ENCODE data around the gene ANKRD27.
"Not testable (repeated sequence)": the region's sequence is repeated elsewhere in the genome, so short reads cannot be mapped to it uniquely, and the experiment has no call there.

ANKRD27 gene

DNA sequence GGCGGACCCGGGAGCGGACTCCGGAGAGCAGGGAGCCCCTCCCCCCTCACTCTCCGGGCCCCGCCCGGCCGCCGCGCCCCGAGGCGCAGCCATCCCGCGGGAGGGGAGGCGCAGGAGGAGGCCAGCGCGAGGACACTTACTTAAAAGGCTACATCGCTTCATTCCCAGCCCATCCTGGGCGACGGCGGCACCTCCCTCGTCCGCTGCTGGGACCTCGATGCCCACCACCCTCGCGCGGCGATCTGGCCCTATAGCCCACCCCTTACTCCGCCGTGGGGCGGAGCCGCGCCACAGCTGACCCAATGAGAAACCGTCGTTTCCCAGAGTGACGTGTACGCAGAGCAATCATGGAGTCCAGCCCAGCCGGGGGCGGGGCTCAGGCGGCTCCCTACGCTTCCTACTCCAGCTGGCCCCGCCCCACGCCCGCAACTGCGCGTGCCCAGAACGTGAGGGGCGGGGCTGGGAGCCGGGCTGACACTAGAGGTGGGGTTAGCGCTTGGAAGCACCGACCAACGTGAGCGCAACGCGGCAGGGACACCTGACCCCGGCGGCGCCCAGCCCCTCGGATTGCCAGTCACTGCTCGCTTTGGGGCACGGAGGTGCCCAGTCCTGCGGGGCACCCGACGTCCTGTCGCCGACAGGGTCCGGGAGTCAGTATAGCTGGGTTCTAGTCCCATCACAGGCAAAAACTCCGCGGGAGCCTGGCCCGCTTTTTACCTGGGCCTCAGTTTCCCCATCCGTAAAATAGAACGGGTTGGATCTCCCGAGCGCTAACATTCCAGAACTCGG lies at the start of gene ANKRD27:
Gene ANKRD27, minus strand, starts transcription at position 250 of the 789 bp plus-strand sequence. CDS start 16,165 bp downstream, outside the sequence.
- DNase-seq (ENCODE audit: low spot score) = peak; percentile 99

DNA sequence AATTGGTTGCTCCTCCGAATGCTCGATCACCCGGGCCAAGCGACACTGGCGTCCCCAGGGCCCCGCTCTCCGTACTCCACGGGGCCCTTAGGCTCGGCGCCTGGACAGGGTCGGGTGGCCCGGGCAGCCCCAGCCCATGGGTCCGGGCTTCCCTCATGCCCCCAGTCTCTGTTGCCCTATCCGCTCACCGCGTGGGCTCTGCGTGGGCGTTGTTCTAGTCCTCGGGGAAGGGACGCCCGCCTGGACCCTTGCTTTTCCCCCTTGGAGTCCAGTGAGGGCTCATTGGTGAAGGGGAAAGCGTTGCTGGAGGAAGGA lies 45.9 kb upstream of the ANKRD27 start:
- DNase-seq (ENCODE audit: low spot score) = no peak

DNA sequence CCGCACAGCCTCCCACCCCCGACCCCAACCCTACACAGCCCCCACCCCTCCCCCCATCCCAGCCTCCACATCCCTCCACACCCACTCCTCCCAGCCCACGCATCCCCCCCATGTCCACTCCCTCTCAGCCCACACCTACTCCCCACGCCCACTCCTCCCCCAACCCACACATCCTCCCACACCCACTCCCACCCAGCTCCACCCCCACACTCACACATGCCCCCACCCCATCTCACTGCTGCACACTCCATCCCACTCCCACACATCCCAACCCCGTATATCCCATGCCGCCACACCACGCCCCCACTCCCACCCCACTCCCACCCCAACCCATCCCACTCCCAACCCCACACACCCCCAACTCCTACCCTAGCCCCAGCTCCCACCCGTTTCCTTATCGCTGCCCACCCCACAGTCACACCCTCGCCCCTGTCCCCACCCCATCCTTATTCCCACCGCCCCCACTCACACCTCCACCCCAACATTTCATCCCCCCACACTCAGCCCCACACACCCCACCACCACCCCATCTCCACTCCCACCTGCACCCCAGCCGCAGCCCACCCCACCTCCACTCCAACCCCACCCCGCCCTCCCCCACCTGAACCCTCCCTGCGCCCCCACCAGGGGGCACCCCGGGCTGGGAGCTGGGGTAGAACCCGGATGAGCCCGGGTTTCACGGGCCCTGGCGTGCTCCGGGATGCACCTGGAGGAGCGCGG lies 45.4 kb upstream of the ANKRD27 start:
- no peak for DNase-seq (ENCODE audit: low spot score)

DNA sequence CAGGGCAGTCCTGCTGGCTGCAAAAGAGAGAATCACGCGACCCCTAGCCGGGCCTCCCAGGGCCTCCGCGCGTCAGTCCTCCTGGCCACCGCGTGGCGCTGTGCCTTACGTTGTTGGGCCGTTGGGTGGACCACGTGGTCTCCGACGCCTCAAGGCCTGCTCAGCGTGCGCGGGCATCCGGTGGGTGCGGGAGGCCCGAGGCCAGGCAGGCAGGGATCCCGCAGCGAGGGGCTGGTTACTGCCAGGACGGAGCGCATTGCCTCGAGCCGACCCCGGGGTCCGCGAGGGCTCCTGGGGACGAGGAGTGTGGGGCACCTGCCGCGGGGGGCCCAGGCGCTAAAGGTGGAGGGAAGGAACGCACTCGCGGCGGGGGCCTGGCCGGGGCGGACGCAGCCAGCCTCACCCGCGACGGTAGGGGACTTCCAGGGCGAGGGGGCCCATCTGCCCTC lies 44.7 kb upstream of the ANKRD27 start, which contains the start of gene TDRD12:
Gene TDRD12, plus strand, starts transcription at position 157 of the 449 bp plus-strand sequence. CDS start 306 bp downstream, outside the sequence.
- DNase-seq (ENCODE audit: low spot score) = no peak

DNA sequence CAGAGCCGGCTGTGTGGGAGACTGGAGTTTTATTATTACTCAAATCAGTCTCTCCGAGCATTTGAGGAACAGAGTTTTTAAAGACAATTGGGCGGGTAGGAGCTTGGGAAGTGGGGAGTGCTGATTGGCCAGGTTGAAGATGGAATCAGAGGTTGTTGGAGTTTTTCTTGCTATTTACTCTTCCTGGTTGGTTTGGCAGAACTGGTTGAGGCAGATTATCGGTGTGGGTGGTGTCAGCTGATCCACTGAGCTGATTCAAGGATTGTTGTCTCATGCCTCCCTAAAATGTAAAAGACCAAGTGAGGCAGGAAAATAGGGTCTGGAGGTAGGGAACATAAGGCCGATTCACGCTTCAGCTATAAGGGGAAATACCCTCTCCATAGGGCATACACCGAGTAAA lies 43.3 kb upstream of the ANKRD27 start:
- DNase-seq (ENCODE audit: low spot score) = no peak

DNA sequence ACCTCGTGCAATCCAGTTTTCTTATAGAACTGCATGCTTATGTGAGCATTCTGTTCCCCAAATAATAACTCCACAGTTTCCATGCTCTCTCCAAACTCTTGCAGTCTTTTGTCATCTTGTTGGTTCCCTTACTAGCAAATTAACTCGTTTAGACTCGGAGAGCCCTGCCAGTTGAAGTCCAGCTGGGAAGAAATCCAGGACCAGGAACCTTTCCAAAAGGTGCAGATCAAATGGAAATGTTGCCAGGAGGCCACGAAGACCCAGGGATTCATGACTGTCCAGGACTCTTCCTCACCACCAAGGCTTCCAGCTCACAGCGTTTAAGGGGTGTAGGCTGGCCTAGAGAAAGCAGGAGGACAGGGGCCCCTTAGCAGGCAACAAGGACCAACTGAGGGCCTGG lies 42.5 kb upstream of the ANKRD27 start:
- no peak for DNase-seq (ENCODE audit: low spot score)

DNA sequence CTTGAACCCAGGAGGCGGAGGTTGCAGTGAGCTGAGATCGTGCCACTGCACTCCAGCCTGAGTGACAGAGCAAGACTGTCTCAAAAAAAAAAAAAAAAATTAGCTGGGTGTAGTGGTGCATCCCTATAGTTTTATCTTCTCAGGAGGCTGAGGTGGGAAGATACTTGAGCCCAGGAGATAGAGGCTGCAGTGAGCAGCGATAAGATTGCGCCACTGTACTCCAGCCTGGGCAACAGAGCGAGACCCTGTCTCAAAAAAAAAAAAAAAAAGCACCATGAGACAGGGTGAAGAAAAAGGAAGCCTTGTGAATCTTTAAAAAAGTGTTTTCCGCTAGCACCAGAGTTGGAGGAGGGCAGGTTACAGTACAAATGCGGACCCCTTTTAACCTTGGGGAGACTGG lies 41.2 kb upstream of the ANKRD27 start:
- DNase-seq (ENCODE audit: low spot score) = not testable (repeated sequence)

DNA sequence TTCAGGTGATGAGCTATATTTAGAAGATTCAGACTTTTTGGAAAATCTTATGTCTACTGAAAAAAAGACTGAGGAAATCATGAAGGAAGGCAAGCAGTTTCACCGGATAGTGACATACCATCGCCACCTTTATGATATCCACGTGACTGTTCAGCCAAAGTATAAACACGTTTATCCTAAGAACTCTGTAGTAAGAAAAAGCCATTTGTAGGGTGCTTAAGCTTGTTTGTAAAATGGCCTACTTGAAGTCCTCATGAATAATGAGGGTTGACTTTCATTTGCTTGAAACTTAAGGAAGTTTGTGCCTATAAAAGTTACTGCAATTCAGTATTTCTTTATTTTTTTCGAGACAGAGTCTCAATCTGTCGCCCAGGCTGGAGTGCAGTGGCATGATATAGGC lies 36.8 kb upstream of the ANKRD27 start:
- DNase-seq (ENCODE audit: low spot score) = no peak

DNA sequence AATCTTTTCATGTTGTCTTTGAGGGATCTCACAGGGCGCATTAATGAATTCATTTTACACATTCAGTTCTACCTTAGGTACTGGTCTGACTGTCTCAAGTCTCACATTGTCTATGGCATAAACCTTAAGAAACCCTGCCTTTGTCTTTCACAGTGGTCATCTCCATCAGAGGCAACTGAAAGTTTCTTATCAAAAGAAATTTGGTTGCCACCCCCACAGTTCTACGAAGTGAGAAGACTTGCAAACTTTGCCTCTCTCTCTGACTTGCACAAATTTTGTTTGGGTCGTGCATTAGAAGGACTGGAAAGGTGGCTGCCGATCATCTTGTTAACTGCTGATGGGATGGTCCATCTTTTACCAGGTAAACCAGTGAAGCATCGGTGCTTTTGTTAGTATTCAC lies 34.1 kb upstream of the ANKRD27 start:
- no peak for DNase-seq (ENCODE audit: low spot score)

DNA sequence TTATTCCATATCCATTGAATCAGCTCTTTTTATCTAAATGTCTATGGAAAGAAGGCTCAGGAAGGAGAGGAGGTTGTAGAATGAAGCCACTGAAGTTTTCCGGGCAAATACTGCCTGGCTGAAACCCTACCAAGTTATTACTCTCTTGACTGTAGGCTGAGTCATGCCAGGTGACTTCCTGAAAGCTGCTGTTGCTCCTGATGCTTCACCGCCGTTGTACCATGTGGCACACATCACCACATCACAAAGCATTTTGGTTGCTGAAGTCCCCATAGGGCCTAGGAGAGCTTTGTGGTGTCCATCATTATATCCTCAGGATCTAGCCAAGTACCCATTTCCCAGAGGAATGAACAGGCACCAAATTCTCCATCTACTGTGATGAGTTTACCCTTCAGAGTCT lies 33.5 kb upstream of the ANKRD27 start:
- DNase-seq (ENCODE audit: low spot score) = no peak

DNA sequence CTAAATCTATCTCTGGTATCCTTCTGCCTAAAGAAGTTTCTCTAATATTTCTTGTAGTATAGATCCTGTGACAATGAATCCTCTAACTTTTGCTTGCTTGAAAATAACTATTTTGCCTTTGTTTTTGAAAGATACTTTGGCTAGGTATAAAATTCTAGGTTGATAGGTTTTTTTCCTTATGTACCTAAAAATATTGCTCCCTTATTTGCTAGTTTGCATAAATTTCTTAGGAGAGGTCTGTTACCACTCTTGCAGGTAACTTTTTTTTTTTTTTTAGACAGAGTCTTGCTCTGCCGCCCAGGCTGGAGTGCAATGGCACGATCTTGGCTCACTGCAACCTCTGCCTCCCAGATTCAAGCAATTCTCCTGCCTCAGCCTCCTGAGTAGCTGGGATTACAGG lies 29.0 kb upstream of the ANKRD27 start:
- not testable (repeated sequence) for DNase-seq (ENCODE audit: low spot score)

DNA sequence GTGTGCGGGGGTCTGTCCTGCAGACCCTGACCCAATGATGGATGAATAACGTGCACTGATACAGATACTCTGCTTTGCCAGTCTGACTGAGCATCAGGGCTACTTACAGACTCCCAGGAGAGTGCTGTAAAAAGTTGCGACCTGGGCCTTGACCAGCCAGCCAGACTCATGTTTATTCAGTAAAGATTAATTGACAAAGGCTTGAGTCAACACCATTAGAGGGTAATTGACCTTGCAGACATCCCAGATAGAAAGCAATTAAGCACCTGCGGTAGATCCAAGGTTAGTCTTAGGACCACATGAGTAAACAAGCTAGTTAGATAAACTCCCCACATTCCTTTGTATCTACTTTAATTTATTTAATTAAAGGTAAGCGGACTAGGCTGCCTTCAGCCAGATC lies 27.0 kb upstream of the ANKRD27 start:
- no peak for DNase-seq (ENCODE audit: low spot score)

DNA sequence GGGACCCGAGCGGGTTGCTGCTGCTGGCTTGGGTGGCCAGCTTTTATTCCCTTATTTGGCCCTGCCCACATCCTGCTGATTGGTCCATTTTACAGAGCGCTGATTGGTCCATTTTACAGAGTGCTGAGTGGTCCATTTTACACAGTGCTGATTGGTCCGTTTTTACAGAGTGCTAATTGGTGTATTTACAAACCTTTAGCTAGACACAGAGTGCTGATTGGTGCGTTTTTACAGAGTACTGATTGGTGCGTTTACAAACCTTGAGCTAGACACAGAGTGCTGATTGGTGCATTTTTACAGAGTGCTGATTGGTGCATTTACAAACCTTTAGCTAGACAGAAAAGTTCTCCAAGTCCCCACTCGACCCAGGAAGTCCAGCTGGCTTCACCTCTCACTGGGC lies 25.1 kb upstream of the ANKRD27 start:
- DNase-seq (ENCODE audit: low spot score) = not testable (repeated sequence)

DNA sequence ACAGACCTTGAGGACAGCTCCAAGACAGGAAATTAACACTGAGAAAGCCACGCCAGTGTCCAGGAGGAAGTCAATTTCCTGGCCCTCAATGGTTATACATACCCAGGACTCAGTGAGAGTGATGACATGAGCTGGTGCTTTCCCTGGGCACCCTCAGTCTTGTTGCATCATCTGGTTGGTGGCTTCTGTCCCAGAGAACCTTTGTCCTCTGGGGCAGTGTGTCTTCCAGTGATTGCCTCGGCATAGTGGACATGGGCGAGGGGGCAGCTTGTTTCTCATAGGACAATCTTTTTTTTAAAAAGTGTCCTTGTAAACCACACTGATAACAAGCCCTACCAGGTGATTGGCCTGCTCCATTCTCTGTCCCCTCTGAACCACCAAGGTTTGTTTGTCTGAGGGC lies 21.8 kb upstream of the ANKRD27 start:
- not testable (repeated sequence) for DNase-seq (ENCODE audit: low spot score)

DNA sequence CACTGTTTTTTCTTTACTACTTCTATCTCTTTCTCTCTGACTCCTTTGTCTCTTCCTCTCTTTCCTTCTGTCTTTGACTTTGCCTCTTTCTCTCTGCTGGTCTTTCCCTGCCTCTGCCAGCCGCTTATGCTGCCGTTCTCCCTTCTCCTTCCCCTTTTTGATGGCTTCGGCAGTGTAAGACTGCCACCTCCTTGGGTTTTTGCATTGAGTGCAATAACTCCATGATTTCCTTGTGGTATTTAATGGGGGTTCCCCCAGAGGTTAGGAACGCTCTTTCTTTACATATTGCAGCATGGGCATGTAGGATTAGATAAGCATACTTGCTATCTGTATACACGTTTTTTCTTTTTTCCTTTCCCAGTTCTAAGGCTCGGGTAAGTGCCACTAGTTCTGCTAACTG lies 20.5 kb upstream of the ANKRD27 start:
- DNase-seq (ENCODE audit: low spot score) = not testable (repeated sequence)

DNA sequence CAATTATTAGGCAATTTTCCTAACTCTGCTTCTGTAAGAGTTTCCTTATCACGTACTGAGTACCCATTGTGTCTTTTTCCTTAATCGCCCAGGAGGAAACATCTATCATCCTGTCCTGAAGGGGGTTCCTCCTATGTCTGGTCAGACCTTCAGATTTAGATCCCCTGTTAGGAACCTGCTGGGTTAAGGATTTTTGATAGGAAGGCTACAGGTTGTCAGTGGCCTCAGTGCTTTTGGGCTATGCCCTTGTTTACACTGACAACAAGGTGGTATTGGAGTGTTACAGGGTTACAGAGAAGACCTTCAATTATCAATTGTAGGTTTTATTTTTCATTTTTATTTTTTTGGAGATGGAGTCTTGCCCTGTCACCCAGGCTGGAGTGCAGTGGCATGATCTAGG lies 19.9 kb upstream of the ANKRD27 start:
- not testable (repeated sequence) for DNase-seq (ENCODE audit: low spot score)

DNA sequence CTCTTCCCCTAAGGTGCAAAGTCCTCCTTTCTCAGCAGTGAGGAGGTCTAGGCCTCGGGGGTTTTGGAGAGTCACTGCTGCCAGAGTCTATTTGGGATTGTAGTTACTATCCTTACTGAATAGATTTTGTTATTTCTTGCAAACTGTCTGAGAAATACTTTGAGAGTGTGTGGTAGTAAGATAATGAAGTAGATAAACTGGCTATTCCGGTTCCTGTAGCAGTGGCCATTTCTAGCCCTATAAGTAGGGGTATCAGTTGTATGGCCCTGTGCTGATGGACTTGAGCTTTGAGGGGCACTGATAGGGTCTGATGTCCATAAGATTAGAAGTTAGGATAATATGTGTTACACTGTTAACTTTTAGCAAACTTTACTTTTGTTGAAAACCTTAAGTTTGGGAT lies 19.3 kb upstream of the ANKRD27 start:
- DNase-seq (ENCODE audit: low spot score) = not testable (repeated sequence)

DNA sequence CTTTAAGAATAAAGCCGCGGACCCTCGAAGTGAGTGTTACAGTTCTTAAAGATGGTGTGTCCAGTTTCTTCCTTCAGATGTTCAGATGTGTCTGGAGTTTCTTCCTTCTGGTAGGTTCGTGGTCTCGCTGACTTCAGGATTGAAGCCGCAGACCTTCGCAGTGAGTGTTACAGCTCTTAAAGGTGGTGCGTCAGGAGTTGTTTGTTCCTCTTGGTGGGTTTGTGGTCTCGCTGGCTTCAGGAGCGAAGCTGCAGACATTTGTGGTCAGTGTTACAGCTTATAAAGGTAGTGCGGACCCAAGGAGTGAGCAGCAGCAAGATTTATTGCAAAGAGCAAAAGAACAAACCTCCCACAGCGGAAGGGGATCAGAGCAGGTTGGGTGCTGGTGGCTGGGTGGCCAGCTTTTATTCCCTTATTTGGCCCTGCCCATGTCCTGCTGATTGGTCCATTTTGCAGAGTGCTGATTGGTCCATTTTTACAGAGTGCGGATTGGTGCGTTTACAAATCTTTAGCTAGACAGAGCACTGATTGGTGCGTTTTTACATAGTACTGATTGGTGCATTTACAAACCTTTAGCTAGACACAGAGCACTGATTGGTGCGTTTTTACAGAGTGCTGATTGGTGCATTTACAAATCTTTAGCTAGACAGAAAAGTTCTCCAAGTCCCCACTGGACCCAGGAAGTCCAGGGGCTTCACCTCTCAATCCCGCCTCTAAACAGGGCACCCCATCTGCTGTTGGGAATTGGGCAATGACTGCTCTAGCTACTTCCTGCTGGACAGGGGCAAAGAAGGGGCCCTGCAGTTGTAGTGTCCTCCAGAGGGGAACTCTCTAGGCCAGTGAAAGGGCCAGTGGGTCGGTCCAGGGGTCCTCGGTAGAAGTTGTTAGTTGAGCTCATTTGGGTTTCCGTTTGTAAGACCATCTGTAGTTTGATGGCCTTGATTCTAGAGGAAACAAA lies 18.4 kb upstream of the ANKRD27 start:
- not testable (repeated sequence) for DNase-seq (ENCODE audit: low spot score)

DNA sequence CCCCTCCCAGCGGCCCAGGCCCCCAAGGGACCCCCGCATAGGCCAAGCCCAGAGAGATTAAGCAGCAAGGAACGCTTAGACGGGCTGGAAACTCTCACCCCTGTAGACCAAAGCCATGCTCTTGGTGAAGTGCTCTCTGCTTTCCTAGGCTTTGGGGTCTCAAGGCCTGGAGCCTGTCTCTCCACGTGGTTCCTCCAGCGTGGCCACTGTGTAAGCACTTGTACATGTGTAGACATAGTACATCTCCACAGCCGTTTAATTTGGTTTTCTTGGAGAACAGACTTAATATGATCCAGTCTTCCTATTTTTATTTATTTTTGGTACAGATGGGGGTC lies 17.7 kb upstream of the ANKRD27 start:
- no peak for DNase-seq (ENCODE audit: low spot score)

DNA sequence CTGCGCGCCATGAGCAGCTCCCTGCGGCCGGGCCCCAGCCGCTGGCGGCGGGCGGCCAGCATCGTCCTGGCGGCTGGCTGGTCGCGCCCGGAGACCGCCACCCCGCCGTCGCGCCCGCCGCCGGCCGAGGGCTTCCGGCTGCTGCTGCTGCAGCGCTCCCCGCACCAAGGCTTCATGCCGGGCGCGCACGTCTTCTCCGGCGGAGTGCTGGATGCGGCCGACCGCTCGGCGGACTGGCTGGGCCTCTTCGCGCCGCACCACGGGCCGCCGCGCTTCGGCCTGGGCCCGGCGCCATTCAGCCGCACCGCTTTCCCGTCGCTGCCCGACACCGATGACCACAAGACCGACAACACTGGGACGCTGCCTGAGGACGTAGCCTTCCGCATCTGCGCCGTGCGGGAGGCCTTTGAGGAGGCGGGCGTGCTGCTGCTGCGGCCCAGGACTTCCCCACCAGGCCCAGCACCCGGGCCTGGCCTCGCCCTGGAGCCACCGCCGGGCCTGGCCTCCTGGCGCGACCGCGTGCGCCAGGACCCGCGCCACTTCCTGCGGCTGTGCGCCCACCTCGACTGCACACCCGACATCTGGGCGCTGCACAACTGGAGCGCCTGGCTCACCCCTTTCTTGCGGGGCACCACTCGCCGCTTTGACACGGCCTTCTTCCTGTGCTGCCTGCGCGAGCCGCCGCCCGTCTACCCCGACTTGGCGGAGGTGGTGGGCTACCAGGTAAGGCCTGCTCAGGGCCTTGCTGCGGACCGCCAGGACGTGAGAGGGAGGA lies 17.2 kb upstream of the ANKRD27 start:
- DNase-seq (ENCODE audit: low spot score) = peak; percentile 84

DNA sequence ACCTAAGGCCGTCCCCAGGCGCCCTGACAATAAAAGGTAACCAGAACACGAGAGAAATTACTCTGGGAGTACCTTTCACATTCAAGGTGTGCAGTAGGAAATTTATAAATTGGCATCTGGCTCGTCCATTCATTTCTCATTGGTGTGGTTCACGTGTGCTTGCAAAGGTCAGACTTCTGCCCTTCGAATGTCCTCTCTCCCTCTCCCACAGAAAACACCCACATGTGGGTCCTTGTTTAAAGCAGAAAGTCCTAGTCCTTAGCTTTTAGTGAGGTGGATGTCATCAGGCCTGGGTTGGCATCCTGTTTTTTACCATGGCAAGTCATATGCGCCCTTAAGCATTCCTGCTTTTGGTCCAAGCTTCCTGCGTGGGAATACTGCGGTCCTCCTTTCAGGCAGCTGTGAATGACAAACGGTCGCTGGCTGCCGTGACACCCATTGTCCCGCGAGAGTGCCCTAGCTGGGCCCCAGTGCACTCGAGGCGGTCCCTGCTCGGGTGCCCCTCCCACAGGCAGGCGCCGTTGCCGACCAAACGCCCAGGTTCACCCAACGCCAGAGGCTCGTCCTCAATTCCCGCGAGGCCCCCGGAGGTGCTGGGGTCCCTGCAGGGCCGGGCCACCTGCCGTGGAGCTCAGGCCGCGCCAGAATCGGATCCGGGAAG lies 16.4 kb upstream of the ANKRD27 start, which contains the start of gene NUDT19:
Gene NUDT19, plus strand, starts transcription at position 531 of the 661 bp plus-strand sequence. CDS start 140 bp downstream, outside the sequence.
- peak; percentile 93 for DNase-seq (ENCODE audit: low spot score)

Data from AG20443 (cell line).